GM12878 (cell line): ENCODE measurements around the gene BTBD6. TPM values are rescaled to one million over a fixed set of nuclear protein-coding genes. Genes with fewer than 3 reads are reported as not detected.

Source experiments
- ATAC-seq: fragments of 200-7000 bp; cut with Tn5 transposase; 3 replicates; pipeline ENCODE4 v1.9.1; 2020; ENCODE audit warnings: mild to moderate bottlenecking, moderate library complexity
- BruUV-seq: library from RNA; stranded (reverse); fragments of 400-500 nt; replicated peaks from 2 replicates; lab custom pipeline; 2021; lab: Mats Ljungman, UMichigan
- CTCF ChIA-PET: fragments of 300-600 bp; sonication (Branson Sonifier 250); formaldehyde crosslinking; extraction: SDS; loops from one replicate; lab custom pipeline; 2021; ENCODE audit warnings: inconsistent platforms; lab: Yijun Ruan, JAX
- POLR2A ChIA-PET: fragments of 350-600 bp; formaldehyde crosslinking; extraction: SDS; loops from one replicate; lab custom pipeline; 2021; ENCODE audit warnings: inconsistent platforms; lab: Charles Lee
- RAD21 ChIA-PET: fragments of 300-600 bp; sonication (Branson Sonifier 250); formaldehyde crosslinking; loops from one replicate; lab custom pipeline; 2023; ENCODE audit warnings: antibody characterized with exemption; ENCODE audit not compliant: unreplicated experiment; lab: Charles Lee
- SMC1A ChIA-PET: fragments of 300-600 bp; sonication (Branson Sonifier 250); formaldehyde crosslinking; loops from one replicate; lab custom pipeline; 2023; ENCODE audit not compliant: unreplicated experiment, uncharacterized antibody; lab: Charles Lee
- DNase-seq: peaks from one replicate; pipeline ENCODE4 v3.0.0-alpha.2; 2011; ENCODE audit warnings: low read depth, low spot score
- FAIRE-seq: peaks from 3 replicates; lab custom pipeline; 2011; peaks lifted over from hg19 to GRCh38; lab: Jason Lieb, UNC
- H2AFZ ChIP-seq: 2 replicates; pipeline ENCODE4 v1.6.0; 2011; ENCODE audit warnings: low read depth, low read length, control low read depth; ENCODE audit not compliant: control insufficient read depth
- H3K27ac ChIP-seq: 2 replicates; pipeline ENCODE4 v1.5.1; 2011; ENCODE audit warnings: control low read depth; ENCODE audit not compliant: control insufficient read depth, insufficient read depth
- H3K27me3 ChIP-seq, 2 experiments: replicated peaks in 1 of 2; 2 replicates each; pipeline versions ENCODE4 v1.6.0 to v1.6.1; 2011; ENCODE audit warnings: low read length in 1 of 2; ENCODE audit not compliant: control insufficient read depth in 2 of 2, insufficient read depth in 2 of 2
- H3K36me3 ChIP-seq, 2 experiments: 2 replicates each; pipeline ENCODE4 v1.5.1; 2011; ENCODE audit warnings: low read length in 1 of 2; ENCODE audit not compliant: control insufficient read depth in 2 of 2, insufficient read depth in 2 of 2
- H3K4me1 ChIP-seq: 2 replicates; pipeline ENCODE4 v1.6.1; 2011; ENCODE audit warnings: mild to moderate bottlenecking, low read length, moderate library complexity, mixed read lengths; ENCODE audit not compliant: control insufficient read depth, insufficient read depth
- H3K4me2 ChIP-seq: 2 replicates; pipeline ENCODE4 v1.6.0; 2011; ENCODE audit warnings: control low read depth; ENCODE audit not compliant: control insufficient read depth, insufficient read depth
- H3K4me3 ChIP-seq: fragments of 200-600 bp; sonication (generic); 2 replicates; pipeline ENCODE4 v1.5.1; 2016
- H3K79me2 ChIP-seq: 2 replicates; pipeline ENCODE4 v1.6.0; 2011; ENCODE audit warnings: low read length; ENCODE audit not compliant: control insufficient read depth, insufficient read depth
- H3K9ac ChIP-seq: 2 replicates; pipeline ENCODE4 v1.8.0; 2011; ENCODE audit warnings: low read length, control low read depth, mixed read lengths; ENCODE audit not compliant: control insufficient read depth, insufficient read depth
- H3K9me3 ChIP-seq: replicated peaks from 3 replicates; pipeline ENCODE4 v1.5.1; 2011; ENCODE audit warnings: mild to moderate bottlenecking, low read length; ENCODE audit not compliant: control insufficient read depth, insufficient read depth
- H4K20me1 ChIP-seq: 2 replicates; pipeline ENCODE4 v1.6.0; 2011; ENCODE audit not compliant: control insufficient read depth, insufficient read depth
- BHLHE40 ChIP-seq, 2 experiments: fragments of 450-650 bp in 1 of 2; IDR thresholded peaks; 2 replicates each; pipeline ENCODE4 v1.6.1; 2011 to 2017; ENCODE audit warnings: low read depth in 2 of 2, borderline replicate concordance in 1 of 2, improper control_type of control experiment in 1 of 2, low read length in 1 of 2, mild to moderate bottlenecking in 1 of 2
- HCFC1 ChIP-seq: fragments of 150-350 bp; IDR thresholded peaks from 2 replicates; pipeline ENCODE4 v1.6.1; 2014; ENCODE audit warnings: low read length
- POLR2AphosphoS5 ChIP-seq: IDR thresholded peaks from 2 replicates; pipeline ENCODE4 v1.6.1; 2011; ENCODE audit warnings: mild to moderate bottlenecking, low read length, inconsistent platforms
- WGBS: methylation state at CpG from one replicate; pipeline ENCODE4 v1.1.6; 2016; ENCODE audit warnings: low lambda C conversion rate; ENCODE audit not compliant: insufficient replicate concordance, insufficient coverage; ENCODE audit errors: missing lambda C conversion rate; 5-methylcytosine and 5-hydroxymethylcytosine counted together
- in situ Hi-C: fragments of 300-500 bp; cut with MboI; formaldehyde crosslinking; loops from 9 replicates; pipeline ENCODE4 v1.14.3; 2018; ENCODE audit warnings: mixed read lengths
- intact Hi-C: fragments of 100-400 bp; cut with micrococcal nuclease; formaldehyde crosslinking; loops from one replicate; pipeline ENCODE4 v1.14.2; 2022; ENCODE audit not compliant: unreplicated experiment
- polyA plus RNA-seq, 11 experiments: library from polyadenylated mRNA; depleted of rRNA in 4 of 11; unstranded in 6 of 11; stranded (reverse) in 5 of 11; fragments of >200 nt; fragmentation: Nextera tagmentation in 4 of 11; fragmentation: Illumina TruSeq in 1 of 11; extraction: Ambion mirVana in 4 of 11; extraction: Trizol in 1 of 11; gene quantifications; 1 replicate in 1 of 11; 2 replicates in 10 of 11; pipeline versions ENCODE4 v1.2.1 to v1.2.3, GENCODE V29; 2011 to 2016; ENCODE audit warnings: inconsistent platforms in 2 of 11, missing spikeins in 2 of 11, low read depth in 1 of 11
- total RNA-seq, 4 experiments: library from RNA; depleted of rRNA in 3 of 4; stranded (reverse); fragments of >200 nt in 3 of 4; fragmentation: Illumina TruSeq in 1 of 4; extraction: Trizol in 1 of 4; gene quantifications; 2 replicates each; pipeline versions ENCODE4 v1.2.1 to v1.2.3, GENCODE V29; 2013 to 2021
- TF ChIP-seq, protein P1 (sequence below): fragments of 450-650 bp; formaldehyde crosslinking; IDR thresholded peaks from 2 replicates; pipeline ENCODE4 v1.4.0; 2020; ENCODE audit warnings: mild to moderate bottlenecking, moderate library complexity

The BTBD6 gene
- total and polyA plus RNA-seq, 10 of the 15 experiments (the other 5 are each of a cell fraction or from before 2014, with no cell fraction given), result 1.4 to 36.5 (median 15.8) TPM

DNA sequence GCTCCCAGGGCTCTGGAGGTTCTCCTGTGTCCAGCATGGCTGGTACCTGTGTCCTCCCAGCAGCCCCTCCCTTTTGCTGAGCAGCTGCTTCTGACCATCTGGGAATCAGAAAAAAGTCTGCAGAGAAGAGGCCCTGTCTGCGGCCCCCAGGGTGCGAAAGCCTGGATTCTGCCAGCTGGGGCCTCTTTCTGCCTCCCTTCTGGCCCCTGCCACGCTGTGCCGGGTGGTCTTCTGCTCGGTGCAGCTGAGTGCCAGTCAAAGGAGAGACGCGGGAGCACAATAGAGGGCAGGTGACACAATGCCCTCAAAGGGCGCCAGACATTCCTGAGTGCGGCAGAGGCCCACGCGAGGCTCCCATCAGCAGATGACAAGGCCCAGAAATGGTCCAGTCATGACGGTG, 12.6 kb downstream of the BTBD6 start:
- no peak for TF ChIP-seq POLR2AphosphoS5
- TF ChIP-seq HCFC1, result no peak
- TF ChIP-seq, protein P1, sequence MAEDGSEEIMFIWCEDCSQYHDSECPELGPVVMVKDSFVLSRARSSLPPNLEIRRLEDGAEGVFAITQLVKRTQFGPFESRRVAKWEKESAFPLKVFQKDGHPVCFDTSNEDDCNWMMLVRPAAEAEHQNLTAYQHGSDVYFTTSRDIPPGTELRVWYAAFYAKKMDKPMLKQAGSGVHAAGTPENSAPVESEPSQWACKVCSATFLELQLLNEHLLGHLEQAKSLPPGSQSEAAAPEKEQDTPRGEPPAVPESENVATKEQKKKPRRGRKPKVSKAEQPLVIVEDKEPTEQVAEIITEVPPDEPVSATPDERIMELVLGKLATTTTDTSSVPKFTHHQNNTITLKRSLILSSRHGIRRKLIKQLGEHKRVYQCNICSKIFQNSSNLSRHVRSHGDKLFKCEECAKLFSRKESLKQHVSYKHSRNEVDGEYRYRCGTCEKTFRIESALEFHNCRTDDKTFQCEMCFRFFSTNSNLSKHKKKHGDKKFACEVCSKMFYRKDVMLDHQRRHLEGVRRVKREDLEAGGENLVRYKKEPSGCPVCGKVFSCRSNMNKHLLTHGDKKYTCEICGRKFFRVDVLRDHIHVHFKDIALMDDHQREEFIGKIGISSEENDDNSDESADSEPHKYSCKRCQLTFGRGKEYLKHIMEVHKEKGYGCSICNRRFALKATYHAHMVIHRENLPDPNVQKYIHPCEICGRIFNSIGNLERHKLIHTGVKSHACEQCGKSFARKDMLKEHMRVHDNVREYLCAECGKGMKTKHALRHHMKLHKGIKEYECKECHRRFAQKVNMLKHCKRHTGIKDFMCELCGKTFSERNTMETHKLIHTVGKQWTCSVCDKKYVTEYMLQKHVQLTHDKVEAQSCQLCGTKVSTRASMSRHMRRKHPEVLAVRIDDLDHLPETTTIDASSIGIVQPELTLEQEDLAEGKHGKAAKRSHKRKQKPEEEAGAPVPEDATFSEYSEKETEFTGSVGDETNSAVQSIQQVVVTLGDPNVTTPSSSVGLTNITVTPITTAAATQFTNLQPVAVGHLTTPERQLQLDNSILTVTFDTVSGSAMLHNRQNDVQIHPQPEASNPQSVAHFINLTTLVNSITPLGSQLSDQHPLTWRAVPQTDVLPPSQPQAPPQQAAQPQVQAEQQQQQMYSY, result no peak
- no peak for TF ChIP-seq BHLHE40 (IDR thresholded peaks at IDR 0.05; ENCODE audit: borderline replicate concordance in 1 of 2, low read depth in 2 of 2, low read length in 1 of 2)
- SMC1A ChIA-PET, result interaction anchor here (1.4 kb wide), 1 partner anchor 14 kb away, joined by 3 read pairs; no protein-coding TSS in a partner anchor
- no peak overlapping the region for H2AFZ ChIP-seq
- CTCF ChIA-PET, result no interaction called here
- H3K9ac ChIP-seq, result no peak overlapping the region
- H4K20me1 ChIP-seq, result no peaks in the 10 kb centered on the region
- no peak overlapping the region for H3K4me3 ChIP-seq
- in situ Hi-C loops (no loop called here), intact Hi-C loops (no loop called here)
- H3K4me2 ChIP-seq, result no peak overlapping the region
- BruUV-seq, result no TSS peak
- DNase-seq (no peak), FAIRE-seq (no peak), ATAC-seq (no peak)
- WGBS, result 91% methylated on average over 12 of the region's 12 CpGs
- no peak overlapping the region for H3K27ac ChIP-seq
- H3K36me3 ChIP-seq, result peaks cover 0 to 11% of the 10 kb centered on the region in 2 experiments; a peak in 3 of 4 replicates
- no peaks in the 10 kb centered on the region for H3K79me2 ChIP-seq
- no peaks in the 10 kb centered on the region for H3K27me3 ChIP-seq
- H3K9me3 ChIP-seq, result no peaks in the 10 kb centered on the region
- POLR2A ChIA-PET, result interaction anchor here (0.9 kb wide), 1 partner anchor 16 kb away, joined by 3 read pairs; no protein-coding TSS in a partner anchor
- no peaks in the 10 kb centered on the region for H3K4me1 ChIP-seq
- RAD21 ChIA-PET, result no interaction called here
